H9 (cell line): ENCODE data around the gene PLAC1. TPM values are rescaled to one million over a fixed set of nuclear protein-coding genes. Genes with fewer than 3 reads are reported as not detected.

ENCODE experiments used
- DNase-seq: peaks from one replicate; pipeline ENCODE4 v3.0.0-alpha.2; 2017
- H2AFZ ChIP-seq: one replicate; pipeline ENCODE4 v1.6.1; 2013; ENCODE audit warnings: mild to moderate bottlenecking, low read length, control low read depth, moderate library complexity
- H2AK5ac ChIP-seq: 2 replicates; pipeline ENCODE4 v1.6.1; 2013; ENCODE audit warnings: low read length, control low read depth, mixed read lengths; ENCODE audit not compliant: insufficient read length
- H2BK120ac ChIP-seq: one replicate; pipeline ENCODE4 v1.6.1; 2013; ENCODE audit warnings: low read depth, mild to moderate bottlenecking, low read length, control low read depth, inconsistent platforms; ENCODE audit not compliant: poor library complexity, severe bottlenecking
- H2BK12ac ChIP-seq: 2 replicates; pipeline ENCODE4 v1.6.1; 2013; ENCODE audit warnings: low read length, control low read depth, mixed read lengths, low read depth; ENCODE audit not compliant: insufficient read length
- H2BK15ac ChIP-seq: 2 replicates; pipeline ENCODE4 v1.6.1; 2013; ENCODE audit warnings: low read depth, low read length, control low read depth
- H2BK20ac ChIP-seq: one replicate; pipeline ENCODE4 v1.6.1; 2013; ENCODE audit warnings: low read depth, mild to moderate bottlenecking, low read length, control low read depth, inconsistent platforms; ENCODE audit not compliant: poor library complexity, severe bottlenecking
- H2BK5ac ChIP-seq: 2 replicates; pipeline ENCODE4 v1.6.1; 2013; ENCODE audit warnings: low read length, control low read depth, mixed read lengths; ENCODE audit not compliant: insufficient read length
- H3K14ac ChIP-seq: 2 replicates; pipeline ENCODE4 v1.6.1; 2013; ENCODE audit warnings: low read length, control low read depth; ENCODE audit not compliant: insufficient read depth
- H3K18ac ChIP-seq: 2 replicates; pipeline ENCODE4 v1.6.1; 2013; ENCODE audit warnings: low read depth, mild to moderate bottlenecking, mixed read lengths, low read length, control low read depth; ENCODE audit not compliant: insufficient read length
- H3K23ac ChIP-seq: 2 replicates; pipeline ENCODE4 v1.6.1; 2013; ENCODE audit warnings: low read length, control low read depth, mixed read lengths, low read depth; ENCODE audit not compliant: insufficient read length
- H3K23me2 ChIP-seq: 2 replicates; pipeline ENCODE4 v1.6.1; 2013; ENCODE audit warnings: low read depth, mild to moderate bottlenecking, mixed read lengths, low read length, control low read depth; ENCODE audit not compliant: insufficient read length, poor library complexity, severe bottlenecking
- H3K27ac ChIP-seq: 2 replicates; pipeline ENCODE4 v1.5.1; 2013; ENCODE audit warnings: low read length, control low read depth, mixed read lengths, low read depth; ENCODE audit not compliant: insufficient read length
- H3K27me3 ChIP-seq: 2 replicates; pipeline ENCODE4 v1.6.1; 2013; ENCODE audit warnings: low read length, control low read depth, inconsistent platforms; ENCODE audit not compliant: insufficient read depth
- H3K4ac ChIP-seq: 2 replicates; pipeline ENCODE4 v1.6.1; 2013; ENCODE audit warnings: low read depth, mild to moderate bottlenecking, control low read depth, inconsistent platforms, low read length, moderate library complexity
- H3K4me1 ChIP-seq: 2 replicates; pipeline ENCODE4 v1.6.1; 2013; ENCODE audit warnings: low read length, control low read depth, inconsistent platforms; ENCODE audit not compliant: insufficient read depth
- H3K4me2 ChIP-seq: 2 replicates; pipeline ENCODE4 v1.6.1; 2013; ENCODE audit warnings: low read length, control low read depth, mixed read lengths; ENCODE audit not compliant: insufficient read length, insufficient read depth
- H3K56ac ChIP-seq: 2 replicates; pipeline ENCODE4 v1.6.1; 2013; ENCODE audit warnings: low read depth, mild to moderate bottlenecking, mixed read lengths, low read length, control low read depth; ENCODE audit not compliant: insufficient read length
- H3K79me1 ChIP-seq: 2 replicates; pipeline ENCODE4 v1.6.1; 2013; ENCODE audit warnings: low read depth, mild to moderate bottlenecking, moderate library complexity, low read length, control low read depth, inconsistent platforms; ENCODE audit not compliant: insufficient read depth, poor library complexity, severe bottlenecking
- H3K79me2 ChIP-seq: 2 replicates; pipeline ENCODE4 v1.6.1; 2013; ENCODE audit warnings: low read length, control low read depth, inconsistent platforms; ENCODE audit not compliant: insufficient read depth
- H3K9ac ChIP-seq: 2 replicates; pipeline ENCODE4 v1.6.1; 2013; ENCODE audit warnings: low read length, control low read depth, mixed read lengths; ENCODE audit not compliant: insufficient read length; ENCODE audit errors: extremely low read depth
- H3K9me3 ChIP-seq: one replicate; pipeline ENCODE4 v1.6.1; 2013; ENCODE audit warnings: low read depth, low read length, inconsistent platforms; ENCODE audit not compliant: control insufficient read depth
- H3T11ph ChIP-seq: one replicate; pipeline ENCODE4 v1.6.1; 2013; ENCODE audit warnings: mild to moderate bottlenecking, low read length, control low read depth, inconsistent platforms
- H4K20me1 ChIP-seq: one replicate; pipeline ENCODE4 v1.6.1; 2013; ENCODE audit not compliant: control insufficient read depth, insufficient read length, insufficient read depth
- H4K5ac ChIP-seq: 2 replicates; pipeline ENCODE4 v1.6.1; 2013; ENCODE audit warnings: low read depth, mild to moderate bottlenecking, mixed read lengths, low read length, control low read depth; ENCODE audit not compliant: insufficient read length
- H4K8ac ChIP-seq: replicated peaks from 2 replicates; pipeline ENCODE4 v1.6.1; 2013; ENCODE audit warnings: low read length, control low read depth, mixed read lengths, low read depth; ENCODE audit not compliant: insufficient read length
- H4K91ac ChIP-seq: 2 replicates; pipeline ENCODE4 v1.6.1; 2013; ENCODE audit warnings: low read depth, mild to moderate bottlenecking, moderate library complexity, mixed read lengths, low read length, control low read depth; ENCODE audit not compliant: insufficient read length
- H3K27ac Mint-ChIP-seq, 3 experiments: 2 replicates in 2 of 3; 3 replicates in 1 of 3; pipeline ENCODE4 v1.8.0; 2020 to 2021; ENCODE audit warnings: mixed read lengths in 3 of 3, mild to moderate bottlenecking in 1 of 3, moderate library complexity in 1 of 3
- H3K27me3 Mint-ChIP-seq: 2 replicates; pipeline ENCODE4 v1.8.0; 2021; ENCODE audit warnings: low read depth, mild to moderate bottlenecking, moderate library complexity, mixed read lengths
- H3K36me3 Mint-ChIP-seq, 3 experiments: 2 replicates in 2 of 3; 3 replicates in 1 of 3; pipeline ENCODE4 v1.8.0; 2020 to 2021; ENCODE audit warnings: low read depth in 3 of 3, mixed read lengths in 3 of 3; ENCODE audit not compliant: insufficient read depth in 1 of 3
- H3K4me1 Mint-ChIP-seq, 2 experiments: 2 replicates each; pipeline ENCODE4 v1.8.0; 2020; ENCODE audit warnings: mixed read lengths in 2 of 2
- H3K4me3 Mint-ChIP-seq, 2 experiments: 2 replicates in 1 of 2; 3 replicates in 1 of 2; pipeline ENCODE4 v1.8.0; 2020 to 2021; ENCODE audit warnings: mild to moderate bottlenecking in 2 of 2, mixed read lengths in 2 of 2, moderate library complexity in 1 of 2
- H3K9me3 Mint-ChIP-seq, 2 experiments: 2 replicates in 1 of 2; 3 replicates in 1 of 2; pipeline ENCODE4 v1.8.0; 2020; ENCODE audit warnings: mild to moderate bottlenecking in 2 of 2, mixed read lengths in 2 of 2, moderate library complexity in 1 of 2
- CTCF ChIP-seq: fragments of 200-600 bp; sonication (generic); conservative IDR thresholded peaks from 3 replicates; pipeline ENCODE4 v1.8.0; 2021; ENCODE audit warnings: antibody characterized with exemption, mild to moderate bottlenecking
- WGBS: extraction: QIAGEN DNeasy Blood & Tissue Kit; methylation state at CpG from one replicate; pipeline ENCODE4 v1.1.7; 2013; ENCODE audit warnings: missing lambda C conversion rate, low lambda C conversion rate, mixed read lengths; ENCODE audit not compliant: insufficient read length; ENCODE audit errors: extremely low coverage; 5-methylcytosine and 5-hydroxymethylcytosine counted together
- total RNA-seq: library from RNA; stranded (reverse); gene quantifications from 2 replicates; pipeline ENCODE4 v1.2.1, GENCODE V29; 2021

Gene PLAC1
- total RNA-seq, 1 experiment from 2014 or later: 0.68 TPM

- no peak overlapping the region for H3K27ac ChIP-seq
- H3K14ac ChIP-seq: no peak overlapping the region
- no peak overlapping the region for H3K18ac ChIP-seq
- peaks cover 0 to 3% of the 10 kb centered on the region in 2 experiments; a peak in 1 of 4 replicates for H3K4me1 Mint-ChIP-seq
- no peaks in the 10 kb centered on the region; a peak in 1 of 7 replicates for H3K36me3 Mint-ChIP-seq
- no peak overlapping the region for H4K91ac ChIP-seq
- no peak overlapping the region for H2BK5ac ChIP-seq
- H3K27ac Mint-ChIP-seq: no peak overlapping the region; a peak in 1 of 7 replicates
- no peak overlapping the region for H2AFZ ChIP-seq
- no peaks in the 10 kb centered on the region for H3K9me3 ChIP-seq
- H2BK15ac ChIP-seq: no peak overlapping the region
- H2BK12ac ChIP-seq: no peak overlapping the region
- H3K4me1 ChIP-seq: no peaks in the 10 kb centered on the region; the same call in 1 of the 2 replicates
- H3K23me2 ChIP-seq: no peaks in the 10 kb centered on the region
- no peak overlapping the region for H3K23ac ChIP-seq
- TF ChIP-seq CTCF: no peak
- no peak overlapping the region for H3K9ac ChIP-seq
- H4K5ac ChIP-seq: no peak overlapping the region
- H2BK120ac ChIP-seq: no peak overlapping the region
- peaks cover 3 to 57% of the 10 kb centered on the region in 2 experiments; a peak in 4 of 5 replicates for H3K9me3 Mint-ChIP-seq
- H3K4me2 ChIP-seq: no peak overlapping the region
- H3T11ph ChIP-seq: no peak overlapping the region
- H3K27me3 ChIP-seq: no peaks in the 10 kb centered on the region
- no peak overlapping the region for H3K4ac ChIP-seq
- H2BK20ac ChIP-seq: no peak overlapping the region
- no peak overlapping the region for H2AK5ac ChIP-seq
- no peak overlapping the region for H3K56ac ChIP-seq
- H4K20me1 ChIP-seq: no peaks in the 10 kb centered on the region
- H4K8ac ChIP-seq: no peak overlapping the region
- H3K79me1 ChIP-seq: no peaks in the 10 kb centered on the region
- H3K27me3 Mint-ChIP-seq: no peaks in the 10 kb centered on the region; the same call in none of the 2 replicates
- H3K4me3 Mint-ChIP-seq: no peak overlapping the region
- no CpG with 5 or more reads among the region's 1 CpG for WGBS
- H3K79me2 ChIP-seq: no peaks in the 10 kb centered on the region
- no peak for DNase-seq
These were observed 34.7 kb upstream of the PLAC1 start for GRCh38 chrX:134692990-134693389.
